ENCODE results near the gene DAB2. TPM values are rescaled to one million over a fixed set of nuclear protein-coding genes. Genes with fewer than 3 reads are reported as not detected.

Gene DAB2
- total and polyA plus RNA-seq, 4 donors: 10.0 to 25.6 (median 16.1) TPM

DNA sequence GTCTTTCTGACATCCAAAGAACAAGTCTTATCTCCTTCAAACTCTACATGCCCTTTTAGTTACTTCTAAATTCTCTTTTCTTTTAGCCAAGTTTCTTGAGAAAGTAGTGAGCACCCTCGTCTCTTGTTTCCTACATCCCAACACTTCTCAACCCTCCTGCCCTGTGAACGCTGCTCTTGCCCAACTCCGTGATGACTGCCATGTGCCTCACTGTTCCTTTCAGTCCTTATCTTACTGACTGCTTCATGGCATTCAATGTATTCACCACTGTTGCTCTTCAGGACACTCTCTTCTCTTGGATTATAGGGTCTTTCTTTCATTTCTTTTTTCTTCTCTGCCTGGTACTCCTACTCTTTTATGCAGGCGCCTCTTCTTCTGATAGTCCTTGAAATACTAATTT lies 75.3 kb downstream of the DAB2 start:
- peaks cover 0 to 4% (median 1%) of the 10 kb centered on the region in 4 donors for H3K36me3 ChIP-seq (ENCODE audit: control insufficient read depth in 4 of 4, insufficient read depth in 3 of 4, low read depth in 1 of 4, low read length in 3 of 4)
- no peak overlapping the region for H3K9ac ChIP-seq (ENCODE audit: low read depth in 1 of 2, low read length in 2 of 2)
- TF ChIP-seq NR2F2 (IDR thresholded peaks at IDR 0.05) (no peak), HNF4A (conservative IDR thresholded peaks at IDR 0.05) (no peak), CTCF (IDR thresholded peaks at IDR 0.05; ENCODE audit: low read depth, low read length, missing input control) (no peak)
- TF ChIP-seq, protein P1, sequence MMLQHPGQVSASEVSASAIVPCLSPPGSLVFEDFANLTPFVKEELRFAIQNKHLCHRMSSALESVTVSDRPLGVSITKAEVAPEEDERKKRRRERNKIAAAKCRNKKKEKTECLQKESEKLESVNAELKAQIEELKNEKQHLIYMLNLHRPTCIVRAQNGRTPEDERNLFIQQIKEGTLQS (IDR thresholded peaks at IDR 0.05): no peak
- no peak for DNase-seq (ENCODE audit: low spot score)
- no peak overlapping the region for H3K27ac ChIP-seq (ENCODE audit: low read depth in 1 of 2, low read length in 2 of 2)
- H3K27me3 ChIP-seq (ENCODE audit: control insufficient read depth in 4 of 4, insufficient read depth in 4 of 4, low read length in 3 of 4): no peaks in the 10 kb centered on the region
- no peak overlapping the region for H3K4me3 ChIP-seq (ENCODE audit: low read depth in 1 of 3, low read length in 3 of 3)
- peaks cover 4 to 24% (median 7%) of the 10 kb centered on the region in 4 donors for H3K4me1 ChIP-seq (ENCODE audit: control insufficient read depth in 4 of 4, insufficient read depth in 4 of 4, low read length in 3 of 4)
- H3K9me3 ChIP-seq (ENCODE audit: control insufficient read depth in 4 of 4, low read length in 3 of 4): no peaks in the 10 kb centered on the region
- WGBS: 83% methylated on average over 4 of the region's 4 CpGs

DNA sequence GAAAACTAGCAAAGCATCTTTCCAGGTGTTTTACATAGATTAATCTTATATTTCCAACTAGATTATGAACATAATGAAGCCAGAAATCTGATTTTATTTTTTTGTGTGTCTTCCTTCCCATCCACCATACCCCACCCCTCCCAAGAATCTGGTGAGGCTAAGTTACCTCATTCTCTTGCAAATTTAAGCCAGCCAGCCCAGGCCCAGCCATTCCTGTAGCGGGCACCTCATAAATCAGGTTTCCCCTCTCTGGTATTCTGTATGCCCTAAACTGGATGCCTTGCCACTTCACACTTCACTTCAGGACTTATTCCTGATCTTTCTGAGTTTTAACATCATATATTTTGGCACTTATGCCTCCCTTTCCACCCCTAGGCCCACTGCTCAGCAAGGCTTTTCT lies 82.3 kb downstream of the DAB2 start:
- peaks cover 11 to 41% (median 34%) of the 10 kb centered on the region in 4 donors for H3K36me3 ChIP-seq (ENCODE audit: control insufficient read depth in 4 of 4, insufficient read depth in 3 of 4, low read depth in 1 of 4, low read length in 3 of 4)
- H3K9ac ChIP-seq (ENCODE audit: low read depth in 1 of 2, low read length in 2 of 2): no peak overlapping the region
- no peak for TF ChIP-seq EGR1 (IDR thresholded peaks at IDR 0.05; ENCODE audit: low read depth in 2 of 2)
- TF ChIP-seq RAD21 (IDR thresholded peaks at IDR 0.05): no peak
- TF ChIP-seq, protein P2, sequence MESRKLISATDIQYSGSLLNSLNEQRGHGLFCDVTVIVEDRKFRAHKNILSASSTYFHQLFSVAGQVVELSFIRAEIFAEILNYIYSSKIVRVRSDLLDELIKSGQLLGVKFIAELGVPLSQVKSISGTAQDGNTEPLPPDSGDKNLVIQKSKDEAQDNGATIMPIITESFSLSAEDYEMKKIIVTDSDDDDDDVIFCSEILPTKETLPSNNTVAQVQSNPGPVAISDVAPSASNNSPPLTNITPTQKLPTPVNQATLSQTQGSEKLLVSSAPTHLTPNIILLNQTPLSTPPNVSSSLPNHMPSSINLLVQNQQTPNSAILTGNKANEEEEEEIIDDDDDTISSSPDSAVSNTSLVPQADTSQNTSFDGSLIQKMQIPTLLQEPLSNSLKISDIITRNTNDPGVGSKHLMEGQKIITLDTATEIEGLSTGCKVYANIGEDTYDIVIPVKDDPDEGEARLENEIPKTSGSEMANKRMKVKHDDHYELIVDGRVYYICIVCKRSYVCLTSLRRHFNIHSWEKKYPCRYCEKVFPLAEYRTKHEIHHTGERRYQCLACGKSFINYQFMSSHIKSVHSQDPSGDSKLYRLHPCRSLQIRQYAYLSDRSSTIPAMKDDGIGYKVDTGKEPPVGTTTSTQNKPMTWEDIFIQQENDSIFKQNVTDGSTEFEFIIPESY (IDR thresholded peaks at IDR 0.05): no peak
- TF ChIP-seq FOXA2 (IDR thresholded peaks at IDR 0.05): no peak
- no peak for TF ChIP-seq NR2F2 (IDR thresholded peaks at IDR 0.05)
- no peak for TF ChIP-seq HNF4G (IDR thresholded peaks at IDR 0.05)
- TF ChIP-seq, protein P1 (IDR thresholded peaks at IDR 0.05): no peak
- no peak for TF ChIP-seq SP1 (IDR thresholded peaks at IDR 0.05)
- TF ChIP-seq FOXA1 (IDR thresholded peaks at IDR 0.05): no peak
- TF ChIP-seq YY1 (IDR thresholded peaks at IDR 0.05): no peak
- H3K27me3 ChIP-seq (ENCODE audit: control insufficient read depth in 4 of 4, insufficient read depth in 4 of 4, low read length in 3 of 4): no peaks in the 10 kb centered on the region
- no peak overlapping the region for H3K4me3 ChIP-seq (ENCODE audit: low read depth in 1 of 3, low read length in 3 of 3)
- no peaks in the 10 kb centered on the region for H3K9me3 ChIP-seq (ENCODE audit: control insufficient read depth in 4 of 4, low read length in 3 of 4)
- 95% methylated on average over 1 of the region's 1 CpG for WGBS
- peaks cover 6 to 15% (median 11%) of the 10 kb centered on the region in 4 donors for H3K4me1 ChIP-seq (ENCODE audit: control insufficient read depth in 4 of 4, insufficient read depth in 4 of 4, low read length in 3 of 4)
- no peak for DNase-seq (ENCODE audit: low spot score)
- H3K27ac ChIP-seq (ENCODE audit: low read depth in 1 of 2, low read length in 2 of 2): no peak overlapping the region

DNA sequence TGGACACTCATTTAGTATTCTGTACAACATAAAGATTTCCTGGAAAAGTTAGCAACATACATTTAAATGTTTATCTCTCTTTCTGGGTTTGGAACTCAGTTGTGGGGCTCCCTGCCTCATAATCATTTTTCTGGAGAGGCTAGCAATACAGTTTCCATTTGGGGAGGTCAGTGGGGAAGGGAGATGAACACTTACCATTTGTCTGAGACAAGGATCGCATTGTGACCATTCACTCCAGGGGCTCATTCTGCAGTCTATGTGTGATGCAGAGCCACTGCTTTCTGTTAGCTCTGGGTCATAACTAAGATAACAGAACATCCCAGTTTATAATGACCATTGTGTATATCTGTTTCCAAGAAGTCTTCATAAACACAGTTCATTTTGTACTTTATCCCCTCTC lies 82.9 kb downstream of the DAB2 start:
- no peak for DNase-seq (ENCODE audit: low spot score)
- peaks cover 11 to 45% (median 38%) of the 10 kb centered on the region in 4 donors for H3K36me3 ChIP-seq (ENCODE audit: control insufficient read depth in 4 of 4, insufficient read depth in 3 of 4, low read depth in 1 of 4, low read length in 3 of 4)
- WGBS: 89% methylated on average over 1 of the region's 1 CpG

More for the DNA sequence above, 82.9 kb downstream of the DAB2 start:
- Histone ChIP-seq H3K27me3 (ENCODE audit: control insufficient read depth in 4 of 4, insufficient read depth in 4 of 4, low read length in 3 of 4) (no peaks in the 10 kb centered on the region), H3K4me3 (ENCODE audit: low read depth in 1 of 3, low read length in 3 of 3) (no peak overlapping the region), H3K9me3 (ENCODE audit: control insufficient read depth in 4 of 4, low read length in 3 of 4) (no peaks in the 10 kb centered on the region), H3K9ac (ENCODE audit: low read depth in 1 of 2, low read length in 2 of 2) (no peak overlapping the region), H3K4me1 (ENCODE audit: control insufficient read depth in 4 of 4, insufficient read depth in 4 of 4, low read length in 3 of 4) (peaks cover 6 to 17% (median 13%) of the 10 kb centered on the region in 4 donors), H3K27ac (ENCODE audit: low read depth in 1 of 2, low read length in 2 of 2) (no peak overlapping the region)
- TF ChIP-seq, protein P1 (IDR thresholded peaks at IDR 0.05): no peak
- no peak for TF ChIP-seq SP1 (IDR thresholded peaks at IDR 0.05)
- TF ChIP-seq RXRA (IDR thresholded peaks at IDR 0.05): no peak
- no peak for TF ChIP-seq YY1 (IDR thresholded peaks at IDR 0.05)
- no peak for TF ChIP-seq HNF4A (conservative IDR thresholded peaks at IDR 0.05)
- TF ChIP-seq, protein P2 (IDR thresholded peaks at IDR 0.05): no peak
- no peak for TF ChIP-seq NR2F2 (IDR thresholded peaks at IDR 0.05)
- no peak for TF ChIP-seq HNF4G (IDR thresholded peaks at IDR 0.05)
- TF ChIP-seq CTCF (IDR thresholded peaks at IDR 0.05; ENCODE audit: low read depth, low read length, missing input control): no peak

Data from liver (tissue), 9 donors.